Uterus (tissue), 2 donors: ENCODE results near the gene PALB2.

Experiments used
- POLR2A ChIP-seq, 2 donors: fragments of 450-650 bp; IDR thresholded peaks; one replicate each; pipeline ENCODE4 v1.6.1; 2016; ENCODE audit warnings: antibody characterized with exemption in 2 of 2, mild to moderate bottlenecking in 1 of 2, moderate library complexity in 1 of 2
- TF ChIP-seq, protein P1 (sequence below), 4 experiments: fragments of 200-600 bp in 2 of 4; fragments of 450-650 bp in 2 of 4; sonication (generic) in 2 of 4; IDR thresholded peaks; one replicate each; pipeline ENCODE4 v1.5.1; 2016 to 2019; ENCODE audit warnings: antibody characterized with exemption in 4 of 4, mild to moderate bottlenecking in 2 of 4, moderate library complexity in 1 of 4

DNA sequence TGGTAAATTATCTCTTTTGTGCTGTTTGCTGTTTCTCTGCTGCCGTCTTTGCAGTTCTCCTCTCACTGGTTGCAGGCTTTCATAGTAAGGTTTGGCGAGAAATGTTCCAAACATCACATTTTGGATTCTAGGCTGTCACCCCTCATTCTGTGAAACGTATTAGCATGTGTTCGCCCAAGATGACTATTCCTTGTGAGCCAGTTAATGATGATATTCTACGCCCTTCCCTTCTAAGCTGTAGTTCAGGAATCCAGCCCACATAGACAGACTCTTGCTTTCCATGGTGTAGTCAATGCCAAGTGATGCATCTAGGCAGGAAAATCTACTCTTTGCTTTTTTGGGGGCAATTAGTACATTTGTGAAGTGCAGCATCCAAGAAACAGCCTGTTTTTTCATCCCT is 69.2 kb downstream of the PALB2 start:
- TF ChIP-seq, protein P1, sequence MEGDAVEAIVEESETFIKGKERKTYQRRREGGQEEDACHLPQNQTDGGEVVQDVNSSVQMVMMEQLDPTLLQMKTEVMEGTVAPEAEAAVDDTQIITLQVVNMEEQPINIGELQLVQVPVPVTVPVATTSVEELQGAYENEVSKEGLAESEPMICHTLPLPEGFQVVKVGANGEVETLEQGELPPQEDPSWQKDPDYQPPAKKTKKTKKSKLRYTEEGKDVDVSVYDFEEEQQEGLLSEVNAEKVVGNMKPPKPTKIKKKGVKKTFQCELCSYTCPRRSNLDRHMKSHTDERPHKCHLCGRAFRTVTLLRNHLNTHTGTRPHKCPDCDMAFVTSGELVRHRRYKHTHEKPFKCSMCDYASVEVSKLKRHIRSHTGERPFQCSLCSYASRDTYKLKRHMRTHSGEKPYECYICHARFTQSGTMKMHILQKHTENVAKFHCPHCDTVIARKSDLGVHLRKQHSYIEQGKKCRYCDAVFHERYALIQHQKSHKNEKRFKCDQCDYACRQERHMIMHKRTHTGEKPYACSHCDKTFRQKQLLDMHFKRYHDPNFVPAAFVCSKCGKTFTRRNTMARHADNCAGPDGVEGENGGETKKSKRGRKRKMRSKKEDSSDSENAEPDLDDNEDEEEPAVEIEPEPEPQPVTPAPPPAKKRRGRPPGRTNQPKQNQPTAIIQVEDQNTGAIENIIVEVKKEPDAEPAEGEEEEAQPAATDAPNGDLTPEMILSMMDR (IDR thresholded peaks at IDR 0.05): no peak
- no peak for TF ChIP-seq POLR2A (IDR thresholded peaks at IDR 0.05)
